K562 (cell line): ENCODE measurements around the gene EGFL7. TPM values are rescaled to one million over a fixed set of nuclear protein-coding genes. Genes with fewer than 3 reads are reported as not detected.

Source experiments
- ELF1 ChIP-seq: fragments of 200-800 bp; sonication (Bioruptor generic); IDR thresholded peaks from 2 replicates; pipeline ENCODE4 v1.6.1; 2016; ENCODE audit warnings: missing genetic modification characterization, missing compliant biosample characterization
- FUS ChIP-seq: fragments of 200-400 bp; formaldehyde crosslinking; optimal IDR thresholded peaks from 2 replicates; pipeline ENCODE3; 2017; ENCODE audit warnings: low read depth, low read length
- GABPA ChIP-seq: fragments of 200-800 bp; sonication (Bioruptor generic); conservative IDR thresholded peaks from 2 replicates; pipeline ENCODE4 v1.6.1; 2016; ENCODE audit warnings: low read depth, missing genetic modification characterization, missing compliant biosample characterization
- MTA2 ChIP-seq: fragments of 450-650 bp; IDR thresholded peaks from 2 replicates; pipeline ENCODE4 v1.6.1; 2016; ENCODE audit warnings: low read depth
- NONO ChIP-seq, 2 experiments: fragments of 200-400 bp in 1 of 2; fragments of 450-650 bp in 1 of 2; formaldehyde crosslinking in 1 of 2; IDR thresholded peaks; 2 replicates each; pipeline ENCODE4 v1.6.1; 2017; ENCODE audit warnings: low read depth in 2 of 2, mild to moderate bottlenecking in 2 of 2, moderate library complexity in 2 of 2, low read length in 1 of 2
- PHB2 ChIP-seq: fragments of 450-650 bp; IDR thresholded peaks from 2 replicates; pipeline ENCODE4 v1.6.1; 2017; ENCODE audit warnings: low read depth
- PML ChIP-seq: IDR thresholded peaks from 2 replicates; pipeline ENCODE4 v1.6.1; 2012; ENCODE audit warnings: low read length, inconsistent platforms
- POLR2AphosphoS5 ChIP-seq: IDR thresholded peaks from 2 replicates; pipeline ENCODE4 v1.6.1; 2011; ENCODE audit warnings: mild to moderate bottlenecking, low read depth, low read length, moderate library complexity; ENCODE audit not compliant: control insufficient read depth, insufficient read depth
- PTBP1 ChIP-seq: fragments of 200-400 bp; formaldehyde crosslinking; IDR thresholded peaks from 2 replicates; pipeline ENCODE4 v1.6.1; 2017; ENCODE audit warnings: low read depth, low read length
- PTTG1 ChIP-seq: fragments of 450-650 bp; IDR thresholded peaks from 2 replicates; pipeline ENCODE4 v1.6.1; 2016; ENCODE audit warnings: low read depth, mild to moderate bottlenecking, missing genetic modification characterization, missing compliant biosample characterization
- PURB ChIP-seq: sonication (generic); formaldehyde crosslinking; IDR thresholded peaks from 2 replicates; pipeline ENCODE4 v1.9.0; 2021; ENCODE audit warnings: low read depth, mild to moderate bottlenecking, missing genetic modification reagents
- PYGO2 ChIP-seq: fragments of 450-650 bp; IDR thresholded peaks from 2 replicates; pipeline ENCODE4 v1.6.1; 2016; ENCODE audit warnings: mild to moderate bottlenecking, missing genetic modification characterization, moderate library complexity, missing compliant biosample characterization
- ZC3H8 ChIP-seq: fragments of 450-650 bp; IDR thresholded peaks from 2 replicates; pipeline ENCODE4 v1.6.1; 2017
- ZNF121 ChIP-seq: sonication (generic); formaldehyde crosslinking; conservative IDR thresholded peaks from 2 replicates; pipeline ENCODE4 v1.8.0; 2022; ENCODE audit warnings: missing genetic modification reagents
- ZNF134 ChIP-seq: fragments of 250-450 bp; sonication (Bioruptor Pico); conservative IDR thresholded peaks from 2 replicates; pipeline ENCODE4 v1.4.0; 2020
- ZNF174 ChIP-seq: fragments of 250-450 bp; sonication (Bioruptor Pico); IDR thresholded peaks from 2 replicates; pipeline ENCODE4 v1.4.0; 2020; ENCODE audit warnings: mild to moderate bottlenecking
- ZNF217 ChIP-seq: sonication (generic); formaldehyde crosslinking; IDR thresholded peaks from 2 replicates; pipeline ENCODE4 v1.8.0; 2022; ENCODE audit warnings: mild to moderate bottlenecking, missing genetic modification reagents
- ZNF23 ChIP-seq: fragments of 250-450 bp; sonication (Bioruptor Pico); IDR thresholded peaks from 2 replicates; pipeline ENCODE4 v1.4.0; 2020; ENCODE audit warnings: mild to moderate bottlenecking
- ZNF717 ChIP-seq: fragments of 250-450 bp; sonication (Bioruptor Pico); IDR thresholded peaks from 2 replicates; pipeline ENCODE4 v1.5.0; 2021
- ZNF785 ChIP-seq: fragments of 250-450 bp; sonication (Bioruptor Pico); IDR thresholded peaks from 2 replicates; pipeline ENCODE4 v1.4.0; 2020; ENCODE audit warnings: mild to moderate bottlenecking
- polyA plus RNA-seq, 8 experiments: library from polyadenylated mRNA; depleted of rRNA in 4 of 8; stranded (reverse) in 5 of 8; unstranded in 3 of 8; fragments of >200 nt; fragmentation: Nextera tagmentation in 2 of 8; fragmentation: Illumina TruSeq in 1 of 8; extraction: Ambion mirVana in 2 of 8; extraction: Trizol in 1 of 8; gene quantifications; 2 replicates each; pipeline versions ENCODE4 v1.2.1 to v1.2.3, GENCODE V29; 2011 to 2014; ENCODE audit warnings: inconsistent platforms in 1 of 8, missing spikeins in 1 of 8
- total RNA-seq, 7 experiments: library from RNA; depleted of rRNA in 6 of 7; stranded (reverse); fragments of >200 nt in 6 of 7; fragmentation: Illumina TruSeq in 2 of 7; extraction: Trizol in 2 of 7; gene quantifications; 2 replicates each; pipeline versions ENCODE4 v1.2.1 to v1.2.3, GENCODE V29; 2011 to 2021; ENCODE audit warnings: low replicate concordance in 1 of 7
- TF ChIP-seq, protein P1 (sequence below): fragments of 250-450 bp; sonication (Bioruptor Pico); IDR thresholded peaks from 2 replicates; pipeline ENCODE4 v1.5.0; 2021; ENCODE audit warnings: mild to moderate bottlenecking, moderate library complexity
- TF ChIP-seq, protein P2 (sequence below): sonication (generic); formaldehyde crosslinking; IDR thresholded peaks from 2 replicates; pipeline ENCODE4 v1.5.0; 2020; ENCODE audit warnings: missing genetic modification reagents
- TF ChIP-seq, protein P3 (sequence below), 2 experiments: IDR thresholded peaks; 2 replicates each; pipeline ENCODE4 v1.6.1; 2012; ENCODE audit warnings: improper control_type of control experiment in 2 of 2, low read depth in 2 of 2, low read length in 2 of 2, borderline replicate concordance in 1 of 2

Gene EGFL7
- total and polyA plus RNA-seq, 9 of the 15 experiments (the other 6 are each of a cell fraction or from before 2014, with no cell fraction given), result 1.5 to 286 (median 55.5) TPM

DNA sequence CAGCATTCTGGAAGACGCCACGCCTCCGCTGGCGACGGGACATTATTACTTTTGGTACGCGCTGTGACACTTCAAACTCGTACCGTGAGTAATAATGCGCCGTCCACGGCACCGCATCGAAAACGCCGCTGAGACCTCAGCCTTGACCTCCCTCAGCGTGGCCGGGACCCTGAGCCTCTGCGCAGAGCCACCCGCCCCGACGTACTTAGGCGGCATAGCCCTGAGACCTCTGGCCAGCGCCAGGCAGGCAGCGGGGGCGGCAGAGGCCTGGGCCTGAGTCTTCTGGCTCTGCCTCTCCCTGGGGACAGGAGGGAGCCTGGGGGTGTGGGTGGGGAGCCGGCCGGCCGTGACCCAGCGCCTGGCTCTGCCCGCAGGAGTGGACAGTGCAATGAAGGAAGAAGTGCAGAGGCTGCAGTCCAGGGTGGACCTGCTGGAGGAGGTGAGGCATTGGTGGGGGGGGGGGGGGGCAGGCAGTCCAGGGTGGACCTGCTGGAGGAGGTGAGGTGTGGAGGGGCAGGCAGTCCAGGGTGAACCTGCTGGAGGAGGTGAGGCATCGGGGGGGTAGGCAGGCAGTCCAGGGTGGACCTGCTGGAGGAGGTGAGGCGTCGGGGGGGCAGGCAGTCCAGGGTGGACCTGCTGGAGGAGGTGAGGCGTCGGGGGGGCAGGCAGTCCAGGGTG lies 8.0 kb downstream of the EGFL7 start (continued):
- TF ChIP-seq PML (no peak), PTTG1 (no peak), ZNF134 (CRISPR knock-in tag) (no peak), MTA2 (no peak), ZNF174 (no peak), ZNF217 (CRISPR knock-in tag) (no peak), PYGO2 (no peak), POLR2AphosphoS5 (no peak), ZNF785 (CRISPR knock-in tag) (no peak), ZNF121 (no peak), GABPA (tag) (no peak), PHB2 (no peak), FUS (peak; percentile 48), NONO (IDR thresholded peaks at IDR 0.05; ENCODE audit: low read depth in 2 of 2, low read length in 1 of 2) (no peak), ELF1 (tag) (no peak), ZNF23 (no peak), PTBP1 (peak; percentile 18; the same call in 1 of the 2 replicates), PURB (CRISPR knock-in tag) (no peak), ZNF717 (CRISPR knock-in tag) (0 out of 2 replicates have a peak, but pooled peaks have one; percentile 10), ZC3H8 (no peak)
- TF ChIP-seq, protein P1, sequence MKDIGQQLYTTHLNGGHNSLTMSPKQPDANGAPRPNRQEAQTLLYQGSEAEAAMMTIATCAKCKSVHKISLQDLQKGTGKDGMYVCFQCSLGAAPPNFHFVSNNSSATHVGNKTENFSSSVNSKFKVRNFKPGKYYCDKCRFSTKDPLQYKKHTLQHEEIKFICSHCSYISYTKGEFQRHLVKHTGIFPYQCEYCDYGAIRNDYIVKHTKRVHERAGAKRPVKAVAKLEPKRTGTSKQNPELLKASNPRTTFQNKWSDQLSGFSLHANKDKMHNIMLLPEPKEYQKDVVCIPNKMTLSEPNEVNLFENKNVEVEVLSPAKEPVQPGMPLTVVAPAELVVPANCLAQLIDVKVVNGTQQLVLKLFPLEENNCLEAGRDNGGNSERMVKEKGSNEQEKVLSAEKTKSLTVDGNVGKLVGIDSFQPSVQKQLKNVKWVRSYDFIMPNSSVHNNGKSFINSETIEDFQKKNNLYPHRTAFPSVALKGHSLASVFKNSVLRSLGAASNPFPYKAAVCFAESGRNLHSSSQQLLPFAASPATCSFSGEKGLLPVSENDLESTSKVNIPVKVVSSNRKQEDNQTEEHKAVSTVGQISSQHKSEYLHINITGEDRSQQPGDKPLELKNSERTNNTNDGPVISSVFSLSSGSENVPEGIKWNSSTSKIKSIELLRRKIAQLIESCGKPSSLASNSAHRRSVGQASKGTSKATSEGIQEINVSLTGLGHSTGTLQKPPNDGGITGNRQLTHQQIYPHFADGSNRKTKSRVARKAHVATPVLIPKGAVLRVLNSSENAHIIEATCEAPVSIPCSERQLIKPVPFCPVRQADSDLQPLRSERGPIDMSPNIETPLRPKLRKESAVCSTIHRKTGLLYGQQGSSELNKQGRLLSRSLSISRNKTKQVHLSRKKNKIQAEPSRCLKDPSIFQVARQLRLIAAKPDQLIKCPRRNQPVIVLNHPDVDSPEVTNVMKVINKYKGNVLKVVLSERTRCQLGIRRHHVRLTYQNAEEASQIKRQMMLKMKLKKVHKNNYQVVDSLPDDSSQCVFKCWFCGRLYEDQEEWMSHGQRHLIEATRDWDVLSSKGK (CRISPR knock-in tag), result no peak
- TF ChIP-seq, protein P2, sequence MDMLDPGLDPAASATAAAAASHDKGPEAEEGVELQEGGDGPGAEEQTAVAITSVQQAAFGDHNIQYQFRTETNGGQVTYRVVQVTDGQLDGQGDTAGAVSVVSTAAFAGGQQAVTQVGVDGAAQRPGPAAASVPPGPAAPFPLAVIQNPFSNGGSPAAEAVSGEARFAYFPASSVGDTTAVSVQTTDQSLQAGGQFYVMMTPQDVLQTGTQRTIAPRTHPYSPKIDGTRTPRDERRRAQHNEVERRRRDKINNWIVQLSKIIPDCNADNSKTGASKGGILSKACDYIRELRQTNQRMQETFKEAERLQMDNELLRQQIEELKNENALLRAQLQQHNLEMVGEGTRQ (CRISPR knock-in tag), result no peak
- TF ChIP-seq, protein P3, sequence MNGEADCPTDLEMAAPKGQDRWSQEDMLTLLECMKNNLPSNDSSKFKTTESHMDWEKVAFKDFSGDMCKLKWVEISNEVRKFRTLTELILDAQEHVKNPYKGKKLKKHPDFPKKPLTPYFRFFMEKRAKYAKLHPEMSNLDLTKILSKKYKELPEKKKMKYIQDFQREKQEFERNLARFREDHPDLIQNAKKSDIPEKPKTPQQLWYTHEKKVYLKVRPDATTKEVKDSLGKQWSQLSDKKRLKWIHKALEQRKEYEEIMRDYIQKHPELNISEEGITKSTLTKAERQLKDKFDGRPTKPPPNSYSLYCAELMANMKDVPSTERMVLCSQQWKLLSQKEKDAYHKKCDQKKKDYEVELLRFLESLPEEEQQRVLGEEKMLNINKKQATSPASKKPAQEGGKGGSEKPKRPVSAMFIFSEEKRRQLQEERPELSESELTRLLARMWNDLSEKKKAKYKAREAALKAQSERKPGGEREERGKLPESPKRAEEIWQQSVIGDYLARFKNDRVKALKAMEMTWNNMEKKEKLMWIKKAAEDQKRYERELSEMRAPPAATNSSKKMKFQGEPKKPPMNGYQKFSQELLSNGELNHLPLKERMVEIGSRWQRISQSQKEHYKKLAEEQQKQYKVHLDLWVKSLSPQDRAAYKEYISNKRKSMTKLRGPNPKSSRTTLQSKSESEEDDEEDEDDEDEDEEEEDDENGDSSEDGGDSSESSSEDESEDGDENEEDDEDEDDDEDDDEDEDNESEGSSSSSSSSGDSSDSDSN (IDR thresholded peaks at IDR 0.05; ENCODE audit: borderline replicate concordance in 1 of 2, low read depth in 2 of 2, low read length in 2 of 2), result no peak
